HEK293T (cell line): Measurements from ENCODE around the gene TWSG1.

Experiments used
- ARNT ChIP-seq: fragments of 450-650 bp; IDR thresholded peaks from 2 replicates; pipeline ENCODE4 v1.6.1; 2017; ENCODE audit warnings: mild to moderate bottlenecking
- BHLHE40 ChIP-seq: fragments of 450-650 bp; IDR thresholded peaks from 2 replicates; pipeline ENCODE4 v1.6.1; 2016; ENCODE audit warnings: mild to moderate bottlenecking, moderate library complexity, borderline replicate concordance
- ELF4 ChIP-seq: fragments of 450-650 bp; IDR thresholded peaks from 2 replicates; pipeline ENCODE4 v1.6.1; 2017; ENCODE audit warnings: antibody characterized with exemption
- FOXA1 ChIP-seq: fragments of 450-650 bp; IDR thresholded peaks from 2 replicates; pipeline ENCODE4 v1.6.1; 2016; ENCODE audit warnings: mild to moderate bottlenecking
- FOXK2 ChIP-seq: fragments of 450-650 bp; IDR thresholded peaks from 2 replicates; pipeline ENCODE4 v1.6.1; 2016; ENCODE audit warnings: mild to moderate bottlenecking
- HDGF ChIP-seq: fragments of 450-650 bp; IDR thresholded peaks from 2 replicates; pipeline ENCODE4 v1.6.1; 2017; ENCODE audit warnings: antibody characterized with exemption, borderline replicate concordance
- NFRKB ChIP-seq: fragments of 450-650 bp; IDR thresholded peaks from 2 replicates; pipeline ENCODE4 v1.6.1; 2016; ENCODE audit warnings: mild to moderate bottlenecking, moderate library complexity
- PKNOX1 ChIP-seq: fragments of 450-650 bp; IDR thresholded peaks from 2 replicates; pipeline ENCODE4 v1.6.1; 2016
- SP1 ChIP-seq: fragments of 450-650 bp; IDR thresholded peaks from 2 replicates; pipeline ENCODE4 v1.6.1; 2017
- SUZ12 ChIP-seq: fragments of 450-650 bp; IDR thresholded peaks from 2 replicates; pipeline ENCODE4 v1.6.1; 2016; ENCODE audit warnings: mild to moderate bottlenecking
- TARDBP ChIP-seq: fragments of 450-650 bp; IDR thresholded peaks from 2 replicates; pipeline ENCODE4 v1.6.1; 2016

GRCh38 chr18:9419956-9420631, 85.5 kb downstream of the TWSG1 start:
- TF ChIP-seq SP1 (no peak), PKNOX1 (no peak), NFRKB (no peak), SUZ12 (no peak), FOXA1 (no peak), FOXK2 (no peak), ARNT (no peak), ELF4 (no peak), TARDBP (no peak), BHLHE40 (no peak), HDGF (no peak)
